Breast epithelium (tissue), 4 donors: ENCODE measurements around the gene GPC6. TPM values are rescaled to one million over a fixed set of nuclear protein-coding genes. Genes with fewer than 3 reads are reported as not detected.

Experiments
- DNase-seq, 2 donors: peaks; one replicate each; pipeline ENCODE4 v3.0.0-alpha.2; 2019; ENCODE audit warnings: low spot score in 2 of 2
- H3K27ac ChIP-seq, 2 donors: fragments of 200-600 bp; sonication (generic) in 1 of 2; one replicate each; pipeline ENCODE4 v1.5.1; 2016 to 2019; ENCODE audit warnings: mild to moderate bottlenecking in 1 of 2
- H3K27me3 ChIP-seq, 2 donors: fragments of 200-600 bp; sonication (generic) in 1 of 2; one replicate each; pipeline versions ENCODE4 v1.5.1 to v1.6.0; 2017 to 2019; ENCODE audit warnings: control low read depth in 1 of 2, mild to moderate bottlenecking in 1 of 2
- H3K36me3 ChIP-seq: fragments of 200-600 bp; one replicate; pipeline ENCODE4 v1.5.1; 2019
- H3K4me1 ChIP-seq, 2 donors: fragments of 200-600 bp; sonication (generic); one replicate each; pipeline ENCODE4 v1.5.1; 2016 to 2019; ENCODE audit warnings: control low read depth in 1 of 2
- H3K4me3 ChIP-seq, 3 donors: fragments of 200-600 bp; sonication (generic); 1 replicate in 2 of 3; 2 replicates in 1 of 3; pipeline ENCODE4 v1.5.1; 2016 to 2019; ENCODE audit warnings: mild to moderate bottlenecking in 3 of 3, moderate library complexity in 2 of 3
- H3K9me3 ChIP-seq, 2 donors: fragments of 200-600 bp; sonication (generic) in 1 of 2; one replicate each; pipeline ENCODE4 v1.5.1; 2016 to 2019; ENCODE audit warnings: control low read depth in 1 of 2
- CTCF ChIP-seq, 3 donors: fragments of 450-650 bp; IDR thresholded peaks; one replicate each; pipeline ENCODE4 v1.5.1; 2016 to 2017; ENCODE audit warnings: antibody characterized with exemption in 3 of 3, mild to moderate bottlenecking in 3 of 3, moderate library complexity in 3 of 3
- POLR2A ChIP-seq: fragments of 450-650 bp; IDR thresholded peaks from one replicate; pipeline ENCODE4 v1.6.1; 2016; ENCODE audit warnings: antibody characterized with exemption, mild to moderate bottlenecking, moderate library complexity
- POLR2AphosphoS5 ChIP-seq, 3 donors: sonication (generic); formaldehyde crosslinking; IDR thresholded peaks; one replicate each; pipeline ENCODE4 v1.6.1; 2017; ENCODE audit warnings: antibody characterized with exemption in 3 of 3
- intact Hi-C: fragments of 100-400 bp; cut with DNase I; formaldehyde crosslinking; loops from one replicate; pipeline ENCODE4 v1.15.1; 2023; ENCODE audit warnings: low total_unique reads
- total RNA-seq, 3 donors: library from RNA; depleted of rRNA; stranded (reverse); fragments of >200 nt; gene quantifications; one replicate each; pipeline ENCODE4 v1.1.0, GENCODE V29; 2016

The GPC6 gene
- total RNA-seq, 3 donors from 2014 or later, result 3.5 to 44.0 (median 4.9) TPM

- H3K27ac ChIP-seq, result no peak overlapping the region
- H3K27me3 ChIP-seq, result no peaks in the 10 kb centered on the region
- no peaks in the 10 kb centered on the region for H3K9me3 ChIP-seq
- intact Hi-C loops, result no loop called here
- no peak for DNase-seq
- no peaks in the 10 kb centered on the region for H3K36me3 ChIP-seq
- TF ChIP-seq POLR2AphosphoS5 (IDR thresholded peaks at IDR 0.05), result no peak
- no peak for TF ChIP-seq CTCF (IDR thresholded peaks at IDR 0.05)
- no peak for TF ChIP-seq POLR2A
- no peaks in the 10 kb centered on the region for H3K4me1 ChIP-seq
- no peak overlapping the region for H3K4me3 ChIP-seq
Measured at GRCh38 chr13:93554514-93554913, 327.9 kb downstream of the GPC6 start.

- intact Hi-C loops, result no loop called here
- DNase-seq, result no peak
- no peak for TF ChIP-seq CTCF (IDR thresholded peaks at IDR 0.05)
- Histone ChIP-seq H3K27me3 (no peaks in the 10 kb centered on the region), H3K4me3 (no peak overlapping the region), H3K4me1 (no peaks in the 10 kb centered on the region), H3K27ac (no peak overlapping the region), H3K9me3 (no peaks in the 10 kb centered on the region), H3K36me3 (no peaks in the 10 kb centered on the region)
Measured at GRCh38 chr13:93558637-93559036, 332.0 kb downstream of the GPC6 start.

GRCh38 chr13:93559718-93560117 is 333.1 kb downstream of the GPC6 start:
- no peak overlapping the region for H3K4me3 ChIP-seq
- intact Hi-C loops, result loop anchor here (5.0 kb wide), 1 partner anchor 622 kb away; no protein-coding TSS in a partner anchor
- H3K36me3 ChIP-seq, result no peaks in the 10 kb centered on the region
- H3K27ac ChIP-seq, result no peak overlapping the region
- DNase-seq, result no peak
- H3K4me1 ChIP-seq, result no peaks in the 10 kb centered on the region
- no peaks in the 10 kb centered on the region for H3K9me3 ChIP-seq
- no peaks in the 10 kb centered on the region for H3K27me3 ChIP-seq
- TF ChIP-seq POLR2AphosphoS5 (IDR thresholded peaks at IDR 0.05) (no peak), CTCF (IDR thresholded peaks at IDR 0.05) (no peak), POLR2A (no peak)

DNA sequence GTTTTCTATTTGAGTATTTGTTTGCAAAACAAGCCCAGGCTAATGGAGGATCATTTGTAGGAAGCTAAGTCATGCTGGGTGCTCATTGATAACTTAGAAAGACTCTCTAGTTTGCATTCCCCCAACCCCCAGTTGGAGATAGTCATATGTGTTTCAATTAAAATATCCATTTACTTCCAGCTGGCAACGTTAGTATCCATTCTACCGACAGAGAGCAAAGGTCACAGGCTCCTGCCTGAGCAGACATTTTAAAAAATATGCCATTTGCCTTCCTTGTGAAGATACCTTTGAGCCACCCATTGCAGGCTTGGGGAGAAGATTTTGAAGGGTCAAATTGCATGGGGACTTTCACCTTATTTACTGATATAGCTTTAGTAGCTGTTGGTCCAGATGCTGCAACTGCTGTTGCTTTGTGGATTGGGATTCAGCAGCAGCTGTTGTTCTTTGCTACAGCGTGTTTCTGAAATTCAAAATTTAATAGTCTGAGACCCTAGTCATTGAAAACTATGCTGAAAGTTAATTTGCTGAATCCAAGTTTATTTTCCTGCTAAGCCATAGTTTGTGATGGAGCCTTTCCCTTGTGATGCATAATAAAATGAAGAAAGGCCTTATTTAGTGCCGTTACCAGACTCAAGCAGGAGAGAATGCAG is 335.1 kb downstream of the GPC6 start:
- no peak for TF ChIP-seq CTCF (IDR thresholded peaks at IDR 0.05)
- TF ChIP-seq POLR2A, result no peak
- TF ChIP-seq POLR2AphosphoS5 (IDR thresholded peaks at IDR 0.05), result no peak
- H3K4me3 ChIP-seq, result no peak overlapping the region
- H3K36me3 ChIP-seq, result no peaks in the 10 kb centered on the region
- no peaks in the 10 kb centered on the region for H3K27me3 ChIP-seq
- DNase-seq, result no peak
- H3K27ac ChIP-seq, result no peak overlapping the region
- no peaks in the 10 kb centered on the region for H3K9me3 ChIP-seq
- H3K4me1 ChIP-seq, result no peaks in the 10 kb centered on the region
- intact Hi-C loops, result loop anchor here (5.0 kb wide), 1 partner anchor 624 kb away; no protein-coding TSS in a partner anchor

DNA sequence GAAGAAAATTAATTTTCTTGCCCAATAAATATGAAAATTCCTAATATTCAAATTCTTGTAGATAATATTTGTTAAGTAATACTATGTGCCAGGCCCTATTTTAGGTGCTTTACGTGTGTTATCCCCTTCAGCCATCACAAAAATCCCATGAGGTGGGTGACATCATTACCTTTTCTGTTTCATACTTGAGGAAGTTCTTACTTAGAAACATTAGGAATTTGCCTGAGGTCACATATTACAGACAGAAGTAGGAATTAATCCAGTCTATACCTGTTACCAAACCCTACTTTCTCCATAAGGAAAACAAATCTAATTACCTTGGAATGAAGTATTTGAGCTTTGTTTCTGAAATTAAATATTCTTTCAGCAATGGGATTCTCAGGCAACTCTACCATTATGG is 336.1 kb downstream of the GPC6 start:
- Histone ChIP-seq H3K4me1 (no peaks in the 10 kb centered on the region), H3K9me3 (no peaks in the 10 kb centered on the region), H3K36me3 (no peaks in the 10 kb centered on the region), H3K27ac (no peak overlapping the region), H3K27me3 (no peaks in the 10 kb centered on the region), H3K4me3 (no peak overlapping the region)
- intact Hi-C loops, result loop anchor here (5.0 kb wide), 1 partner anchor 625 kb away; no protein-coding TSS in a partner anchor
- TF ChIP-seq POLR2A (no peak), CTCF (IDR thresholded peaks at IDR 0.05) (no peak), POLR2AphosphoS5 (IDR thresholded peaks at IDR 0.05) (no peak)
- DNase-seq, result no peak
